ENCODE data around the gene GNG12. TPM values are rescaled to one million over a fixed set of nuclear protein-coding genes. Genes with fewer than 3 reads are reported as not detected.

Gene GNG12
- total RNA-seq, 1 donor from 2014 or later = 100 TPM

- no peak overlapping the region for H3K27ac Mint-ChIP-seq (ENCODE audit: unreplicated experiment)
- H3K4me3 Mint-ChIP-seq (ENCODE audit: unreplicated experiment) = no peak overlapping the region
- H3K36me3 Mint-ChIP-seq (ENCODE audit: unreplicated experiment) = no peaks in the 10 kb centered on the region
- DNase-seq (ENCODE audit: extremely low spot score, unreplicated experiment) = no peak
- peaks cover 35% of the 10 kb centered on the region for H3K4me1 Mint-ChIP-seq (ENCODE audit: unreplicated experiment)
- no peaks in the 10 kb centered on the region for H3K27me3 Mint-ChIP-seq (ENCODE audit: unreplicated experiment)
- H3K9me3 Mint-ChIP-seq (ENCODE audit: unreplicated experiment) = no peaks in the 10 kb centered on the region
- TF ChIP-seq, protein P1, sequence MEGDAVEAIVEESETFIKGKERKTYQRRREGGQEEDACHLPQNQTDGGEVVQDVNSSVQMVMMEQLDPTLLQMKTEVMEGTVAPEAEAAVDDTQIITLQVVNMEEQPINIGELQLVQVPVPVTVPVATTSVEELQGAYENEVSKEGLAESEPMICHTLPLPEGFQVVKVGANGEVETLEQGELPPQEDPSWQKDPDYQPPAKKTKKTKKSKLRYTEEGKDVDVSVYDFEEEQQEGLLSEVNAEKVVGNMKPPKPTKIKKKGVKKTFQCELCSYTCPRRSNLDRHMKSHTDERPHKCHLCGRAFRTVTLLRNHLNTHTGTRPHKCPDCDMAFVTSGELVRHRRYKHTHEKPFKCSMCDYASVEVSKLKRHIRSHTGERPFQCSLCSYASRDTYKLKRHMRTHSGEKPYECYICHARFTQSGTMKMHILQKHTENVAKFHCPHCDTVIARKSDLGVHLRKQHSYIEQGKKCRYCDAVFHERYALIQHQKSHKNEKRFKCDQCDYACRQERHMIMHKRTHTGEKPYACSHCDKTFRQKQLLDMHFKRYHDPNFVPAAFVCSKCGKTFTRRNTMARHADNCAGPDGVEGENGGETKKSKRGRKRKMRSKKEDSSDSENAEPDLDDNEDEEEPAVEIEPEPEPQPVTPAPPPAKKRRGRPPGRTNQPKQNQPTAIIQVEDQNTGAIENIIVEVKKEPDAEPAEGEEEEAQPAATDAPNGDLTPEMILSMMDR (IDR thresholded peaks at IDR 0.05) = no peak
Observed at GRCh38 chr1:67679691-67680090, 153.6 kb downstream of the GNG12 start.

GRCh38 chr1:67677930-67678329, 155.3 kb downstream of the GNG12 start:
- H3K27ac Mint-ChIP-seq (ENCODE audit: unreplicated experiment) = no peak overlapping the region
- H3K4me1 Mint-ChIP-seq (ENCODE audit: unreplicated experiment) = peaks cover 24% of the 10 kb centered on the region
- DNase-seq (ENCODE audit: extremely low spot score, unreplicated experiment) = no peak
- no peaks in the 10 kb centered on the region for H3K36me3 Mint-ChIP-seq (ENCODE audit: unreplicated experiment)
- H3K9me3 Mint-ChIP-seq (ENCODE audit: unreplicated experiment) = no peaks in the 10 kb centered on the region
- no peak overlapping the region for H3K4me3 Mint-ChIP-seq (ENCODE audit: unreplicated experiment)
- TF ChIP-seq, protein P1 (IDR thresholded peaks at IDR 0.05) = no peak
- no peaks in the 10 kb centered on the region for H3K27me3 Mint-ChIP-seq (ENCODE audit: unreplicated experiment)

DNA sequence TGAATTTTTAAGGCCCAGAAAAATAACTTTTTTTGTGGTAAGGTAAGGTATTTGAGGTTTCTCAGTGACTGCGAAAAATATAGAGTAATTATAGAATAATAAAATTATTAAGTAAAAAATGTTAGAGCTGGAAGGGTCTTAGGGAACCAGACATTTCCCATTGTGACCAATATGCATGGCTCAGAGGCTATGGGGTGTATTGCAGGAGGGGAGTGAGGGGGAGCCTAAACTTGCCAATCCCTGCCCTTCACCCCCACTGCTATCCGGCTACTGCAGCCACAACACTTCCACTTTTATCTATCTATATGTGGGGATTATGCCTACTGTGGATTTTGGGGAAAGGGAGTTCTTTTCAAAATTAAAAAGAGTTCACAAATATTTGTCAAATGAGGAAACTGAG, 155.9 kb downstream of the GNG12 start:
- TF ChIP-seq, protein P1 (IDR thresholded peaks at IDR 0.05) = no peak
- no peaks in the 10 kb centered on the region for H3K9me3 Mint-ChIP-seq (ENCODE audit: unreplicated experiment)

GRCh38 chr1:67676946-67677345, 156.3 kb downstream of the GNG12 start:
- Mint-ChIP-seq H3K4me1 (ENCODE audit: unreplicated experiment) (peaks cover 18% of the 10 kb centered on the region), H3K27ac (ENCODE audit: unreplicated experiment) (no peak overlapping the region), H3K27me3 (ENCODE audit: unreplicated experiment) (no peaks in the 10 kb centered on the region), H3K4me3 (ENCODE audit: unreplicated experiment) (no peak overlapping the region), H3K36me3 (ENCODE audit: unreplicated experiment) (no peaks in the 10 kb centered on the region), H3K9me3 (ENCODE audit: unreplicated experiment) (no peaks in the 10 kb centered on the region)
- DNase-seq (ENCODE audit: extremely low spot score, unreplicated experiment) = no peak
- TF ChIP-seq, protein P1 (IDR thresholded peaks at IDR 0.05) = no peak

More for the DNA sequence above, 155.9 kb downstream of the GNG12 start:
- H3K4me3 Mint-ChIP-seq (ENCODE audit: unreplicated experiment) = no peak overlapping the region
- H3K27me3 Mint-ChIP-seq (ENCODE audit: unreplicated experiment) = no peaks in the 10 kb centered on the region
- no peak overlapping the region for H3K27ac Mint-ChIP-seq (ENCODE audit: unreplicated experiment)
- no peaks in the 10 kb centered on the region for H3K36me3 Mint-ChIP-seq (ENCODE audit: unreplicated experiment)
- no peak for DNase-seq (ENCODE audit: extremely low spot score, unreplicated experiment)
- peaks cover 18% of the 10 kb centered on the region for H3K4me1 Mint-ChIP-seq (ENCODE audit: unreplicated experiment)

GRCh38 chr1:67676287-67676686, 157.0 kb downstream of the GNG12 start:
- Mint-ChIP-seq H3K27ac (ENCODE audit: unreplicated experiment) (no peak overlapping the region), H3K36me3 (ENCODE audit: unreplicated experiment) (no peaks in the 10 kb centered on the region), H3K27me3 (ENCODE audit: unreplicated experiment) (no peaks in the 10 kb centered on the region), H3K9me3 (ENCODE audit: unreplicated experiment) (no peaks in the 10 kb centered on the region), H3K4me1 (ENCODE audit: unreplicated experiment) (peaks cover 18% of the 10 kb centered on the region), H3K4me3 (ENCODE audit: unreplicated experiment) (no peak overlapping the region)
- TF ChIP-seq, protein P1 (IDR thresholded peaks at IDR 0.05) = no peak
- DNase-seq (ENCODE audit: extremely low spot score, unreplicated experiment) = no peak
